GM12864 (cell line): ENCODE results near the gene NUSAP1.
A peak's percentile ranks its signal among the peaks of the same experiment; 100 is the strongest.
"Not testable (repeated sequence)": the region's sequence is repeated elsewhere in the genome, so short reads cannot be mapped to it uniquely, and the experiment has no call there.

Experiments
- DNase-seq: peaks from one replicate; pipeline ENCODE4 v3.0.0-alpha.2; 2011; ENCODE audit warnings: low read depth
- H3K4me3 ChIP-seq: 2 replicates; pipeline ENCODE4 v1.5.1; 2011; ENCODE audit warnings: mild to moderate bottlenecking, low read depth, low read length, control low read depth
- CTCF ChIP-seq: IDR thresholded peaks from 2 replicates; pipeline ENCODE4 v1.5.1; 2011; ENCODE audit warnings: low read depth, mild to moderate bottlenecking, moderate library complexity, low read length, control low read depth, inconsistent platforms; ENCODE audit errors: missing control alignments

The NUSAP1 gene

GRCh38 chr15:41307679-41308078 lies 25.0 kb upstream of the NUSAP1 start:
- no peak for TF ChIP-seq CTCF
- DNase-seq: no peak
- no peak overlapping the region for H3K4me3 ChIP-seq

- no peak for TF ChIP-seq CTCF
- no peak for DNase-seq
- H3K4me3 ChIP-seq: no peak overlapping the region
Measured at GRCh38 chr15:41309226-41309905, 23.3 kb upstream of the NUSAP1 start.

DNA sequence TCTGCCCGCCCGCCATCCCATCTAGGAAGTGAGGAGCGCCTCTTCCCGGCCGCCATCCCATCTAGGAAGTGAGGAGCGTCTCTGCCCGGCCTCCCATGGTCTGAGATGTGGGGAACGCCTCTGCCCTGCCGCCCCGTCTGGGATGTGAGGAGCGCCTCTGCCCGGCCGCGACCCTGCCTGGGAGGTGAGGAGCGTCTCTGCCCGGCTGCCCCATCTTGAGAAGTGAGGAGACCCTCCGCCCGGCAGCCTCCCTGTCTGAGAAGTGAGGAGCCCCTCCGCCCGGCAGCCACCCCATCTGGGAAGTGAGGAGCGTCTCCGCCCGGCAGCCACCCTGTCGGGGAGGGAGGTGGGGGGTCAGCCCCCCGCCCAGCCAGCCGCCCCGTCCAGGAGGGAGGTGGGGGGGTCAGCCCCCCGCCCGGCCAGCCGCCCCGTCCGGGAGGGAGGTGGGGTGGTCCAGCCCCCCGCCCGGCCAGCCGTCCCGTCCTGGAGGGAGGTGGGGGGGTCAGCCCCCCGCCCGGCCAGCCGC lies 11.8 kb upstream of the NUSAP1 start:
- H3K4me3 ChIP-seq, DNase-seq: not testable (repeated sequence)

- H3K4me3 ChIP-seq: no peak overlapping the region
- no peak for TF ChIP-seq CTCF
Measured at GRCh38 chr15:41323611-41324010, 9.1 kb upstream of the NUSAP1 start.

GRCh38 chr15:41331281-41331680 lies 1.4 kb upstream of the NUSAP1 start:
- DNase-seq: no peak
- TF ChIP-seq CTCF: no peak
- peak overlapping the region; percentile 93 for H3K4me3 ChIP-seq

More at GRCh38 chr15:41323611-41324010, 9.1 kb upstream of the NUSAP1 start:
- DNase-seq: no peak

DNA sequence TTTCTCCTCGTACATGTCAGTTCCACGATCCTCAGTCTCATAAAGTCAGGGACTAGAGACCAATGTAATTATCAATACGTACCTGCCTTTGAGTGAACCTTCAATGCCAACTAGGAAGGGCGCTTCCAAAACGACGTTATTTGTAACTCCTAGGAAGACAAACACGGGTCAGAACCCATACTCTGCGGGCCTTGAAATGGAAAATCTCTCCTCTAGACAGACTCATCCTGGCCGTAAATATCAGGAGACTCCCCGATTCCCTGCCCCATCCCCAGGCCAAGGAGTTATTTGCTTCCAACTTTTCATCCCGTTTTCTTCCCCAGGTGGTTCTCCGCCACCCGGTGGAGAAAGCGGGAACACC lies 868 bp upstream of the NUSAP1 start:
- no peak for DNase-seq

DNA sequence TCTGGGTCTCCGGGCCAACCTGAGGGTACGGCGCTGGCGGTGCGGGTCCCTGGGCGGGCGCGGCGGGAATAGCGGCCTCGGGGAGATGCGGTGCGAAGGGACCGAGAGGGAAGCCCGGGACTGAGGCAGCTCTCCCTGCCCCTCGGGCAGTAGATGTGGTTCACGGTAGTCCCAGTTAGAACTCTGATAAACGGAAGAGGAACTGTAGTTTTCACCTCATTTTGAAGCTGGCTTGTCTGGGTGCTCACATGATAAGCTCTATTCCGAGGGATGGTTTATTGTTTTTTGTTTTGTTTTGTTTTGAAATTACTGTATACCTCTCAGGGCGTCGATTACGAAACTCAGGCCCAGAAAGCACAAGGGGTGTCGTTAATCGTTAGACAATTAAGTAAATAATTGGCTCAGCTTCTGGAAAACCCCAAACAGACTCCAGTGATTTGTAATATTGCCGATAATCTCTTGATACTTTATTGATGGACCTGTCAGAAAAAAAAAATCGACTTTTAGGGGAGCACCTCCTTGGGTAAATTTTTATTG lies 413 bp downstream of the NUSAP1 start:
- peak overlapping the region; percentile 93 for H3K4me3 ChIP-seq
- TF ChIP-seq CTCF: no peak
- DNase-seq: no peak

More for the DNA sequence above, 868 bp upstream of the NUSAP1 start:
- TF ChIP-seq CTCF: peak; percentile 67
- peak overlapping the region; percentile 93 for H3K4me3 ChIP-seq
